Measurements from ENCODE around the gene CASTOR1.
A peak's percentile ranks its signal among the peaks of the same experiment; 100 is the strongest.

CASTOR1 gene

DNA sequence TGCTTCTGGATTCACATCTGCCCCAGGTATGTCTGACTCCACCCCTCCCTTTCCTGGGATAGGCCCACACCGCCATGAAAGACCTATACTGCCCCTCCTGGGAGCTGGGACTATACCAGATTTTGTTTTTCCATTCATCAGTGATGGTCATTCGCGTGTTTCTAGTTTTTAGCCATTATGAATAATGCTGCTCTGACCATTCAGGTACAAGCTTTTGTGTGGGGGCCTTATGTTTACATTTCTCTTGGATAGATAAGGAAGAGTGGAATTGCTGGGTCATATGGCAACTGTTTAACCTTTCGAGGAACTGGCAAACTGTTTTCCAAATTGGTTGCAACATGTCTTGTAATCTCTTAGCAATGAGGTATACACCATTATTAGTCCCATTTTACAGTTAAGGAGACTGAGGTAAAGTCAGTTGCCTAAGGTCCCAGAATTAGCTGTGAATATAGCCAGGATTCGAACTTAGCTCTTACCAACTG, 38.6 kb upstream of the CASTOR1 start:
- peaks cover 12% of the 10 kb centered on the region for H3K36me3 ChIP-seq (ENCODE audit: control insufficient read depth, insufficient read depth, low read length)
- H3K9ac ChIP-seq (ENCODE audit: low read depth, low read length): no peak overlapping the region
- H3K9me3 ChIP-seq (ENCODE audit: control insufficient read depth, insufficient read depth, low read length): no peaks in the 10 kb centered on the region
- H3K27me3 ChIP-seq (ENCODE audit: control insufficient read depth, insufficient read depth, low read length): no peaks in the 10 kb centered on the region
- H3K4me3 ChIP-seq (ENCODE audit: low read depth, low read length): peak overlapping the region; percentile 68
- H3K4me1 ChIP-seq (ENCODE audit: control insufficient read depth, insufficient read depth, low read length): peaks cover 10% of the 10 kb centered on the region

DNA sequence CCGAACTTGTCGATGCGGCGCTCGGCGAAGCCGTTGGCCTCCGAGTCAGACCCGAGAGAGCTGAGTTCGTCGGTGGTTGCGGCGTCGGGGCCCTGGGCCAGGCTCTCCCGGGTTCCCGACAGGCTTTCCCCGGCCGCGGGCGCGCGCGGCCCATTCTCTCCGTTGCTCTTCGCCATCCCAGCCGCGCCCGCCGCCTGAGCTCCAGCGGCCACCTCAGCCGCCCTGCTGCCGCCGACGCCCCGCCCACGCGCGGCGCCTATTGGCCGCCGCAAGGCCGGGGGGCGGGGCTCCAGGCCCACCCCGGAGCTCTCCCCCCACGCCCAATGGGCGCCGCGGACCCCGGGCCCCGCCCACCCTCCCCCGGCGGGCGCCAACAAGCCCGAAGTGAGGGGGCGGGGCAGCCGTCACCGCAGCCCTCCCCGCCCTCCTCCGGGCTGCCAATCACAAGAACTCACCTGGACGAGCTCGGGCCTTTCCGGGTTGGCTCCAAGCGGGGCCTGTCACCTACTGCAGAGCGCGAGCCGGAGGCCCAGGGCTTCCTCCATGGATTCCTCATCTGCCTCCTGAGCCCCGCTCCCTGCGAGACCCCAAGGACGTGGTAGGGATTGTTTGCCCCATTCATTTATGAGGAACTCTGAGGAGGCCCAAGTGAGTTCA, 37.5 kb upstream of the CASTOR1 start, which contains the start of gene TBC1D10A:
Gene TBC1D10A (minus strand): TSS at position 236 of the 657 bp plus-strand sequence. CDS start 60 bp downstream, at position 176.
- Histone ChIP-seq H3K27me3 (ENCODE audit: control insufficient read depth, insufficient read depth, low read length) (no peaks in the 10 kb centered on the region), H3K9ac (ENCODE audit: low read depth, low read length) (peak within 1 kb of the TSS; percentile 60), H3K9me3 (ENCODE audit: control insufficient read depth, insufficient read depth, low read length) (no peaks in the 10 kb centered on the region), H3K36me3 (ENCODE audit: control insufficient read depth, insufficient read depth, low read length) (peaks cover 5% of the 10 kb centered on the region), H3K4me1 (ENCODE audit: control insufficient read depth, insufficient read depth, low read length) (peaks cover 10% of the 10 kb centered on the region), H3K4me3 (ENCODE audit: low read depth, low read length) (peak within 1 kb of the TSS; percentile 82)

DNA sequence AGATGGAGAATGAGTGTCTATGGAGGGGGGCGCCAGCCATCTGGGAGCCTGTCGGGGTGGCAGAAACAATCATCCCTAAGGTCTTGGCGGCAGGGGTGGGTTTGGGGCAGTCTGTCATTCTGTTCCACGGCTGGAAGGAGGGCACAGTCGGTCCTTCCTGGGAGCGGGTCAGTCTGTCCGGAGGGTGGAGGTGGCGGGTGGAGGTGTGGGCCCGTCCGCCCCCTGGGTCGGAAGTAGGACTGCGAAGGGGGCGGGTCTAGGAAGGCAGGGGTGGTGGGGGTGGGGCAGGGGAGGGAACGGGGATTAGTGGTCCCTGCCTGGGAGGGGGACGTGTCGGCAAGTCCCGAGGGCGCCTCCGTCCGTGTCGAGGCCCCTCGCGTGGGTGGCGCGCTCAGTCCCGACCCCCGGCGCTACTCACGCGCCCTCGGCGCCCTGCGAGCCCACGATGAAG, 37.0 kb upstream of the CASTOR1 start:
- Histone ChIP-seq H3K36me3 (ENCODE audit: control insufficient read depth, insufficient read depth, low read length) (peaks cover 4% of the 10 kb centered on the region), H3K4me1 (ENCODE audit: control insufficient read depth, insufficient read depth, low read length) (peaks cover 10% of the 10 kb centered on the region), H3K27me3 (ENCODE audit: control insufficient read depth, insufficient read depth, low read length) (no peaks in the 10 kb centered on the region), H3K4me3 (ENCODE audit: low read depth, low read length) (peak overlapping the region; percentile 82), H3K9me3 (ENCODE audit: control insufficient read depth, insufficient read depth, low read length) (no peaks in the 10 kb centered on the region), H3K9ac (ENCODE audit: low read depth, low read length) (peak overlapping the region; percentile 60)

GRCh38 chr22:30325724-30326254, 36.5 kb upstream of the CASTOR1 start:
- peak overlapping the region; percentile 82 for H3K4me3 ChIP-seq (ENCODE audit: low read depth, low read length)
- H3K27me3 ChIP-seq (ENCODE audit: control insufficient read depth, insufficient read depth, low read length): no peaks in the 10 kb centered on the region
- H3K9ac ChIP-seq (ENCODE audit: low read depth, low read length): no peak overlapping the region
- peaks cover under 1% of the 10 kb centered on the region for H3K36me3 ChIP-seq (ENCODE audit: control insufficient read depth, insufficient read depth, low read length)
- peaks cover 10% of the 10 kb centered on the region for H3K4me1 ChIP-seq (ENCODE audit: control insufficient read depth, insufficient read depth, low read length)
- H3K9me3 ChIP-seq (ENCODE audit: control insufficient read depth, insufficient read depth, low read length): no peaks in the 10 kb centered on the region

GRCh38 chr22:30325065-30325720, 35.9 kb upstream of the CASTOR1 start:
- H3K27me3 ChIP-seq (ENCODE audit: control insufficient read depth, insufficient read depth, low read length): no peaks in the 10 kb centered on the region
- no peak overlapping the region for H3K4me3 ChIP-seq (ENCODE audit: low read depth, low read length)
- H3K9me3 ChIP-seq (ENCODE audit: control insufficient read depth, insufficient read depth, low read length): no peaks in the 10 kb centered on the region
- H3K36me3 ChIP-seq (ENCODE audit: control insufficient read depth, insufficient read depth, low read length): no peaks in the 10 kb centered on the region
- peaks cover 10% of the 10 kb centered on the region for H3K4me1 ChIP-seq (ENCODE audit: control insufficient read depth, insufficient read depth, low read length)
- no peak overlapping the region for H3K9ac ChIP-seq (ENCODE audit: low read depth, low read length)

DNA sequence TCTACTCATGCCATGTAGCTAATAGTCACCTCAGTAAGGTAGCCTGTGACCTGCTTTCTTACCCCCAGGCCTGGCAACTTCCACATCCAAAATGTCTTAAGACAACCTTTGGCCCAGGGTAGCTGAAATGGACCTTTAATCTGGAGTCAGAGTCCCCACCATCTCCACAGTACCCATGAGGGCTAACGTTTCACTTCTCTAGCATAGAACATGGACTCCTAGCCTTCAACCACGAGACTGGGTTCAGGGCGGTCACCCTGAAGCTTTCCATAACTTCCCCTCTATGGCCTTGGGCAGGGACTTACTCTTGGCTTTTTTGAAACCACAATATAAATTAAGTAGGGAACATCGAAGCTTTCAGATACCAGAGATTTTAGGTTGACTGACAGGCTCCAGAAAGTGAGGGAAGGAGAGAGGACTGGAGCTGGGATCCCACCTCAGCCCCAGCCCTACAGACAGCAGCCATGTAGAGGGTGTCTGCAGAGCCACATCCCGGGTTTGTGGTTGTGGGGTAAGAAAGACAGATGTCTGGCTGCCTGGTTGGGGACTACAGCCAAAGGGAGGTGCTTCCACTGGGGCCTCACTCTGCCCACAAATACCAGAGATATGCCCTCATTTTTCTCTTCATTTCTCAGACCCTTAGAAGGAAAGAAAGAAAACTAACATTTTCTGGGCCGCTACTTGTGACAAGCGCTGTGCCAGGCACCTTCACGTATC, 34.9 kb upstream of the CASTOR1 start:
- Histone ChIP-seq H3K36me3 (ENCODE audit: control insufficient read depth, insufficient read depth, low read length) (no peaks in the 10 kb centered on the region), H3K9ac (ENCODE audit: low read depth, low read length) (no peak overlapping the region), H3K4me3 (ENCODE audit: low read depth, low read length) (no peak overlapping the region), H3K4me1 (ENCODE audit: control insufficient read depth, insufficient read depth, low read length) (peaks cover 10% of the 10 kb centered on the region), H3K27me3 (ENCODE audit: control insufficient read depth, insufficient read depth, low read length) (no peaks in the 10 kb centered on the region), H3K9me3 (ENCODE audit: control insufficient read depth, insufficient read depth, low read length) (no peaks in the 10 kb centered on the region)

GRCh38 chr22:30323246-30323645, 33.9 kb upstream of the CASTOR1 start:
- Histone ChIP-seq H3K36me3 (ENCODE audit: control insufficient read depth, insufficient read depth, low read length) (no peaks in the 10 kb centered on the region), H3K4me1 (ENCODE audit: control insufficient read depth, insufficient read depth, low read length) (peaks cover 10% of the 10 kb centered on the region), H3K9me3 (ENCODE audit: control insufficient read depth, insufficient read depth, low read length) (no peaks in the 10 kb centered on the region), H3K27me3 (ENCODE audit: control insufficient read depth, insufficient read depth, low read length) (no peaks in the 10 kb centered on the region), H3K9ac (ENCODE audit: low read depth, low read length) (no peak overlapping the region), H3K4me3 (ENCODE audit: low read depth, low read length) (no peak overlapping the region)

DNA sequence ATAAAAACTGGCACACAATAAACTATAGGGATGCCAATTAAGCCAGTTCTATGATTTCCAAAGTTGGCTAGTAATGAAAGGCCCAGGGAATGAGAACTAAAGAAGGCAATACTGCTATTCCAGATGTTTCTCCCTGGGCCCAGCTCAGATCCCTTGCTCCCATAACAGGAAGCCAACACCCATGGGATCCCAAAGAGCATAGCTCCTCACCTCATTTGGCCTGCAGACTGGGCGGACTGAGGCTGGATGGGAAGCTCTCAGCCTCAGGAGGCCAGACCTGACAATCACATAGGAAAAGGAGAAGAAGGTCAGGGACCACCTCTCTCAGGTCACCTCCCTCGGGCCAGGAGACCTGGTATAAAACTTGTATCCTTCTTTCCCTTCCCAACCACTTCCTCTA, 32.2 kb upstream of the CASTOR1 start:
- Histone ChIP-seq H3K36me3 (ENCODE audit: control insufficient read depth, insufficient read depth, low read length) (no peaks in the 10 kb centered on the region), H3K4me1 (ENCODE audit: control insufficient read depth, insufficient read depth, low read length) (peaks cover 2% of the 10 kb centered on the region), H3K27me3 (ENCODE audit: control insufficient read depth, insufficient read depth, low read length) (no peaks in the 10 kb centered on the region), H3K4me3 (ENCODE audit: low read depth, low read length) (no peak overlapping the region), H3K9ac (ENCODE audit: low read depth, low read length) (no peak overlapping the region), H3K9me3 (ENCODE audit: control insufficient read depth, insufficient read depth, low read length) (no peaks in the 10 kb centered on the region)

DNA sequence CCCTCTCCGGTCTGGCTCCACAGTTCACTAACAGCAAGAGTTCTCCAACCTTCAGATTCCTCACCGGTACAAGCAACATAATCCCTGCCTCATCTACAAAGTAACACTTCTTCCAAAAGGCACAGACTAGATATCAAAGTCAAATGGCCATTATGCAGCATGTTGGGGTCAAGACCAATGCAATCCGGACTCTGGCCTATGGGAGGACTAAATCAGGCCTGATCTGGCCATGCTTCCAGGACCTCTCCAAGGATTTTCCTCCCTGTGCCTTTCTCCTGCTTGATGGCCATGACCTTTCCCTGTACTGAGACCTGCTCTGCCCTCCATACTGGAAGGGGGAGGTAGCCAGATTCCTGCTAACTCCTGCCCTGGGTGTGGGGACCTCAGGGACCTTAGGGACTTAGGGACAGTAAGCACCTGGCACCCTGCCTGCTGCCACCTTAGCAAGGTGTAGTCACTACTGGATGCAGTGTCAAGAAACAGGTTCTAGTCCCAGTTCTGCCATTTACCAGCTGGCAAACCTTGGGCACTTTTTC, 30.8 kb upstream of the CASTOR1 start:
- Histone ChIP-seq H3K27me3 (ENCODE audit: control insufficient read depth, insufficient read depth, low read length) (no peaks in the 10 kb centered on the region), H3K4me3 (ENCODE audit: low read depth, low read length) (no peak overlapping the region), H3K9me3 (ENCODE audit: control insufficient read depth, insufficient read depth, low read length) (no peaks in the 10 kb centered on the region), H3K9ac (ENCODE audit: low read depth, low read length) (no peak overlapping the region), H3K36me3 (ENCODE audit: control insufficient read depth, insufficient read depth, low read length) (no peaks in the 10 kb centered on the region), H3K4me1 (ENCODE audit: control insufficient read depth, insufficient read depth, low read length) (peaks cover 2% of the 10 kb centered on the region)

- H3K36me3 ChIP-seq (ENCODE audit: control insufficient read depth, insufficient read depth, low read length): no peaks in the 10 kb centered on the region
- H3K4me3 ChIP-seq (ENCODE audit: low read depth, low read length): no peak overlapping the region
- H3K27me3 ChIP-seq (ENCODE audit: control insufficient read depth, insufficient read depth, low read length): no peaks in the 10 kb centered on the region
- H3K9me3 ChIP-seq (ENCODE audit: control insufficient read depth, insufficient read depth, low read length): no peaks in the 10 kb centered on the region
- H3K4me1 ChIP-seq (ENCODE audit: control insufficient read depth, insufficient read depth, low read length): no peaks in the 10 kb centered on the region
- no peak overlapping the region for H3K9ac ChIP-seq (ENCODE audit: low read depth, low read length)
Measured at GRCh38 chr22:30318799-30319419, 29.6 kb upstream of the CASTOR1 start.

DNA sequence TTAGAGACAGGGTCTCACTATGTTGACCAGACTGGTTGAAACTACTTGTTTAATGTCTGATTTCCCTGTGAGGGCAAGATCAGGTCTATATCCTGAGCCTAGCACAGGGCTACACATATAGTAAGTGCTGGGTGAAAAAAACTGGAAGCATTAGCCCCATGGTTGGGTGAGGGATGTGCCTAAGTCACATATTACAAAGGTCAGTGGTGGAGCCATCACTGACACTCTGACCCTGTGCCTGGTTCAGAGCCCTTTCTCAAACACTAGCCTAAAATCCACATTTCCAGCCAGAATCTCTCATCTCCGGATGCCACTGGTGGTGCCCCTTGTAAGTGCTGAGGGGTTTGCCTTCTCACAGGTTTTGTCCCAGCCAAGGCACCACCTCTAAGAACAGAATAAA, 28.5 kb upstream of the CASTOR1 start:
- no peak overlapping the region for H3K4me3 ChIP-seq (ENCODE audit: low read depth, low read length)
- H3K4me1 ChIP-seq (ENCODE audit: control insufficient read depth, insufficient read depth, low read length): no peaks in the 10 kb centered on the region
- H3K27me3 ChIP-seq (ENCODE audit: control insufficient read depth, insufficient read depth, low read length): no peaks in the 10 kb centered on the region
- H3K9me3 ChIP-seq (ENCODE audit: control insufficient read depth, insufficient read depth, low read length): no peaks in the 10 kb centered on the region
- no peaks in the 10 kb centered on the region for H3K36me3 ChIP-seq (ENCODE audit: control insufficient read depth, insufficient read depth, low read length)
- H3K9ac ChIP-seq (ENCODE audit: low read depth, low read length): no peak overlapping the region
